K562 (cell line): ENCODE measurements around the gene FAM89B. TPM values are rescaled to one million over a fixed set of nuclear protein-coding genes. Genes with fewer than 3 reads are reported as not detected.

Experiments
- ASH1L ChIP-seq: fragments of 450-650 bp; IDR thresholded peaks from 2 replicates; pipeline ENCODE4 v1.6.1; 2018; ENCODE audit warnings: borderline replicate concordance, mild to moderate bottlenecking, low read depth; ENCODE audit not compliant: partially characterized antibody
- BRCA1 ChIP-seq, 2 experiments: fragments of 450-650 bp in 1 of 2; sonication (generic) in 1 of 2; formaldehyde crosslinking in 1 of 2; IDR thresholded peaks; 2 replicates each; pipeline versions ENCODE4 v1.5.0 to v1.6.1; 2017 to 2020; ENCODE audit warnings: mild to moderate bottlenecking in 1 of 2, missing genetic modification reagents in 1 of 2
- CBX5 ChIP-seq: IDR thresholded peaks from 2 replicates; pipeline ENCODE4 v1.6.1; 2014; ENCODE audit warnings: low read depth, borderline replicate concordance
- ETS2 ChIP-seq: IDR thresholded peaks from 2 replicates; pipeline ENCODE4 v1.6.1; 2016; ENCODE audit warnings: borderline replicate concordance, missing genetic modification characterization, mild to moderate bottlenecking, moderate library complexity, missing compliant biosample characterization; ENCODE audit not compliant: poor library complexity, severe bottlenecking
- FOXP1 ChIP-seq: sonication (generic); formaldehyde crosslinking; IDR thresholded peaks from 2 replicates; pipeline ENCODE4 v1.8.0; 2022; ENCODE audit warnings: mild to moderate bottlenecking, missing genetic modification reagents
- HDAC6 ChIP-seq: IDR thresholded peaks from 2 replicates; pipeline ENCODE4 v1.6.1; 2012; ENCODE audit warnings: low read depth, mild to moderate bottlenecking, control low read depth, inconsistent platforms, low read length, moderate library complexity
- HMGXB4 ChIP-seq: sonication (generic); formaldehyde crosslinking; IDR thresholded peaks from 2 replicates; pipeline ENCODE4 v1.8.1; 2023; ENCODE audit warnings: mild to moderate bottlenecking, missing genetic modification reagents
- MAFK ChIP-seq: IDR thresholded peaks from 2 replicates; pipeline ENCODE4 v1.6.1; 2011; ENCODE audit warnings: low read length, improper control_type of control experiment
- MTA2 ChIP-seq: fragments of 450-650 bp; IDR thresholded peaks from 2 replicates; pipeline ENCODE4 v1.6.1; 2016; ENCODE audit warnings: low read depth
- SREBF2 ChIP-seq: sonication (generic); formaldehyde crosslinking; IDR thresholded peaks from 2 replicates; pipeline ENCODE4 v1.4.0; 2020; ENCODE audit warnings: mild to moderate bottlenecking, missing genetic modification reagents
- TAF15 ChIP-seq: fragments of 200-400 bp; formaldehyde crosslinking; IDR thresholded peaks from 2 replicates; pipeline ENCODE4 v1.6.1; 2017; ENCODE audit warnings: mild to moderate bottlenecking, low read depth, low read length, moderate library complexity
- ZBTB40 ChIP-seq, 2 experiments: fragments of 450-650 bp in 1 of 2; sonication (generic) in 1 of 2; formaldehyde crosslinking in 1 of 2; IDR thresholded peaks; 2 replicates each; pipeline versions ENCODE4 v1.7.1 to v1.9.0; 2016 to 2022; ENCODE audit warnings: inconsistent platforms in 1 of 2, mild to moderate bottlenecking in 1 of 2, missing genetic modification reagents in 1 of 2
- ZNF124 ChIP-seq: sonication (generic); formaldehyde crosslinking; IDR thresholded peaks from 2 replicates; pipeline ENCODE4 v1.8.1; 2022; ENCODE audit warnings: missing genetic modification reagents
- ZNF707 ChIP-seq: fragments of 250-450 bp; sonication (Bioruptor Pico); conservative IDR thresholded peaks from 2 replicates; pipeline ENCODE4 v1.8.0; 2022; ENCODE audit warnings: inconsistent platforms, mild to moderate bottlenecking, moderate library complexity
- ZNF785 ChIP-seq: fragments of 250-450 bp; sonication (Bioruptor Pico); IDR thresholded peaks from 2 replicates; pipeline ENCODE4 v1.4.0; 2020; ENCODE audit warnings: mild to moderate bottlenecking
- polyA plus RNA-seq, 8 experiments: library from polyadenylated mRNA; depleted of rRNA in 4 of 8; stranded (reverse) in 5 of 8; unstranded in 3 of 8; fragments of >200 nt; fragmentation: Nextera tagmentation in 2 of 8; fragmentation: Illumina TruSeq in 1 of 8; extraction: Ambion mirVana in 2 of 8; extraction: Trizol in 1 of 8; gene quantifications; 2 replicates each; pipeline versions ENCODE4 v1.2.1 to v1.2.3, GENCODE V29; 2011 to 2014; ENCODE audit warnings: inconsistent platforms in 1 of 8, missing spikeins in 1 of 8
- total RNA-seq, 7 experiments: library from RNA; depleted of rRNA in 6 of 7; stranded (reverse); fragments of >200 nt in 6 of 7; fragmentation: Illumina TruSeq in 2 of 7; extraction: Trizol in 2 of 7; gene quantifications; 2 replicates each; pipeline versions ENCODE4 v1.2.1 to v1.2.3, GENCODE V29; 2011 to 2021; ENCODE audit warnings: low replicate concordance in 1 of 7
- TF ChIP-seq, protein P1 (sequence below): sonication (generic); IDR thresholded peaks from 2 replicates; pipeline ENCODE4 v1.6.1; 2016

FAM89B gene
- total and polyA plus RNA-seq, 9 of the 15 experiments (the other 6 are each of a cell fraction or from before 2014, with no cell fraction given) = 0.32 to 27.6 (median 11.9) TPM

DNA sequence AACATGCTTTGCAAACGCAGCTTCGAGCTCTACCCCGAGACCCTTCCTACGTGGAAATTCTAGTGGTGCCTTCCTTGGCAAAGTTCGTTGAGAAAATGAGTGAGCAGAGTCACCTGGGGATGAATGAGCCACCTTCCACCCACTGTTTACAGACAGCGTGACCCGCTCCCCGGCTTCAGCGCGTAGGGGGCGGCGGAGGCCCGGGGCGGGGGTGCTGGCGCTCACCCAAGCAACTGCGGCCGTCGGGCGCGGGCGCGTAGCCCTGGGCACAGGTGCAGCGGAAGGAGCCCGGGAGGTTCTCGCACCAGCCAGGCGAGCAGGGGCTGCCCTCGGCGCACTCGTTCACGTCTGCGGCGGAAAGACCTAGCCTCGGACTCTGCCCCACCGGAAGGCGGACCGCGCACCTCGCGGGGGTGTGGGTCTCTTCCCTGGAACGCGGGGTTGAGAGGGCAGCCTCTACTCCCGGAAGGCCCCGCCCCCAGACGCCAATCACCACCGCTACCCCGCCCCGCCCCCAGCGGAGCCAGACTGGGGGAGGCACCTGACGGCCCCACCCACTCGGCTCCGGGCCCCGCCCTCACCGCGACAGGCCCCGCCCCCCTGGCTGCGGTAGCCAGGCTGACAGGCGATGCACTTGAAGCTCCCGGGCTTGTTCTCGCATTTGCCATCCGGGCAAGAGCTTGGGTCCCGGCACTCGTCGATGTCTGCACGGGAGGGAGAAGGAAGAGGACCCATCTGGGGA, 25.9 kb upstream of the FAM89B start (continued):
- TF ChIP-seq HMGXB4 (no peak), MTA2 (no peak), ZNF707 (CRISPR knock-in tag) (no peak), FOXP1 (no peak), HDAC6 (no peak), MAFK (no peak), BRCA1 (IDR thresholded peaks at IDR 0.05) (no peak), BRCA1 (CRISPR knock-in tag; IDR thresholded peaks at IDR 0.05) (no peak), ZNF124 (CRISPR knock-in tag) (no peak), TAF15 (no peak), ZNF785 (CRISPR knock-in tag) (no peak), ZBTB40 (IDR thresholded peaks at IDR 0.05) (peak; percentile 50; the same call in 1 of the 2 replicates), ZBTB40 (CRISPR knock-in tag; IDR thresholded peaks at IDR 0.05) (no peak), ETS2 (tag) (no peak), CBX5 (no peak), SREBF2 (CRISPR knock-in tag) (no peak), ASH1L (no peak)
- TF ChIP-seq, protein P1, sequence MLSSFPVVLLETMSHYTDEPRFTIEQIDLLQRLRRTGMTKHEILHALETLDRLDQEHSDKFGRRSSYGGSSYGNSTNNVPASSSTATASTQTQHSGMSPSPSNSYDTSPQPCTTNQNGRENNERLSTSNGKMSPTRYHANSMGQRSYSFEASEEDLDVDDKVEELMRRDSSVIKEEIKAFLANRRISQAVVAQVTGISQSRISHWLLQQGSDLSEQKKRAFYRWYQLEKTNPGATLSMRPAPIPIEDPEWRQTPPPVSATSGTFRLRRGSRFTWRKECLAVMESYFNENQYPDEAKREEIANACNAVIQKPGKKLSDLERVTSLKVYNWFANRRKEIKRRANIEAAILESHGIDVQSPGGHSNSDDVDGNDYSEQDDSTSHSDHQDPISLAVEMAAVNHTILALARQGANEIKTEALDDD = no peak
